ENCODE results near the gene NBAS.

- TF ChIP-seq, protein P1, sequence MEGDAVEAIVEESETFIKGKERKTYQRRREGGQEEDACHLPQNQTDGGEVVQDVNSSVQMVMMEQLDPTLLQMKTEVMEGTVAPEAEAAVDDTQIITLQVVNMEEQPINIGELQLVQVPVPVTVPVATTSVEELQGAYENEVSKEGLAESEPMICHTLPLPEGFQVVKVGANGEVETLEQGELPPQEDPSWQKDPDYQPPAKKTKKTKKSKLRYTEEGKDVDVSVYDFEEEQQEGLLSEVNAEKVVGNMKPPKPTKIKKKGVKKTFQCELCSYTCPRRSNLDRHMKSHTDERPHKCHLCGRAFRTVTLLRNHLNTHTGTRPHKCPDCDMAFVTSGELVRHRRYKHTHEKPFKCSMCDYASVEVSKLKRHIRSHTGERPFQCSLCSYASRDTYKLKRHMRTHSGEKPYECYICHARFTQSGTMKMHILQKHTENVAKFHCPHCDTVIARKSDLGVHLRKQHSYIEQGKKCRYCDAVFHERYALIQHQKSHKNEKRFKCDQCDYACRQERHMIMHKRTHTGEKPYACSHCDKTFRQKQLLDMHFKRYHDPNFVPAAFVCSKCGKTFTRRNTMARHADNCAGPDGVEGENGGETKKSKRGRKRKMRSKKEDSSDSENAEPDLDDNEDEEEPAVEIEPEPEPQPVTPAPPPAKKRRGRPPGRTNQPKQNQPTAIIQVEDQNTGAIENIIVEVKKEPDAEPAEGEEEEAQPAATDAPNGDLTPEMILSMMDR (IDR thresholded peaks at IDR 0.05), result no peak
- TF ChIP-seq POLR2A (IDR thresholded peaks at IDR 0.05) (no peak), POLR2AphosphoS5 (IDR thresholded peaks at IDR 0.05) (no peak)
Observed at GRCh38 chr2:15152382-15152781, 408.8 kb downstream of the NBAS start.
